ENCODE results near the gene PLPP7. TPM values are rescaled to one million over a fixed set of nuclear protein-coding genes. Genes with fewer than 3 reads are reported as not detected.

Gene PLPP7
- total RNA-seq, 3 donors from 2014 or later = 0.58 to 9.7 (median 1.0) TPM

- peaks cover 4% of the 10 kb centered on the region for H3K4me1 ChIP-seq (ENCODE audit: low read depth)
- ATAC-seq (peak; percentile 16), DNase-seq (peak; percentile 49 to 83 (median 64))
- peak within 1 kb of the TSS; percentile 26 for H3K4me3 ChIP-seq
- no peak for TF ChIP-seq CTCF (IDR thresholded peaks at IDR 0.05)
- intact Hi-C loops (cut with DNase I, micrococcal nuclease) = no loop called here
- H3K36me3 ChIP-seq (ENCODE audit: low read depth) = no peaks in the 10 kb centered on the region
- no peaks in the 10 kb centered on the region for H3K9me3 ChIP-seq
Observed at GRCh38 chr9:131276094-131276888, 13.2 kb upstream of the PLPP7 start, which contains the start of gene FAM78A. Gene FAM78A, minus strand, starts transcription at chr9:131276510. Its CDS starts 331 bp downstream, at chr9:131276179.

GRCh38 chr9:131276891-131277286 lies 12.6 kb upstream of the PLPP7 start:
- Histone ChIP-seq H3K9me3 (no peaks in the 10 kb centered on the region), H3K4me3 (peak overlapping the region; percentile 26), H3K4me1 (ENCODE audit: low read depth) (peaks cover 4% of the 10 kb centered on the region), H3K36me3 (ENCODE audit: low read depth) (no peaks in the 10 kb centered on the region)
- no peak for TF ChIP-seq CTCF (IDR thresholded peaks at IDR 0.05)
- intact Hi-C loops (cut with DNase I, micrococcal nuclease) = no loop called here
- DNase-seq (peak in 2 of 3 donors; percentile 49 to 58), ATAC-seq (peak; percentile 12)

- H3K4me1 ChIP-seq (ENCODE audit: low read depth) = peaks cover 4% of the 10 kb centered on the region
- peak overlapping the region; percentile 26 for H3K4me3 ChIP-seq
- intact Hi-C loops (cut with DNase I, micrococcal nuclease) = no loop called here
- no peaks in the 10 kb centered on the region for H3K9me3 ChIP-seq
- no peaks in the 10 kb centered on the region for H3K36me3 ChIP-seq (ENCODE audit: low read depth)
- peak; percentile 25 to 59 (median 54) for DNase-seq
- TF ChIP-seq CTCF (IDR thresholded peaks at IDR 0.05) = no peak
- peak; percentile 18 for ATAC-seq
Observed at GRCh38 chr9:131277287-131277909, 12.1 kb upstream of the PLPP7 start.

- peaks cover 4% of the 10 kb centered on the region for H3K4me1 ChIP-seq (ENCODE audit: low read depth)
- TF ChIP-seq CTCF (IDR thresholded peaks at IDR 0.05) = no peak
- DNase-seq (peak; percentile 78 to 82 (median 80)), ATAC-seq (peak; percentile 63)
- intact Hi-C loops (cut with DNase I, micrococcal nuclease) = no loop called here
- H3K4me3 ChIP-seq = peak overlapping the region; percentile 26
- no peaks in the 10 kb centered on the region for H3K36me3 ChIP-seq (ENCODE audit: low read depth)
- H3K9me3 ChIP-seq = no peaks in the 10 kb centered on the region
Observed at GRCh38 chr9:131277910-131278701, 11.4 kb upstream of the PLPP7 start.

- H3K9me3 ChIP-seq = no peaks in the 10 kb centered on the region
- intact Hi-C loops (cut with DNase I, micrococcal nuclease) = no loop called here
- peaks cover 4% of the 10 kb centered on the region for H3K4me1 ChIP-seq (ENCODE audit: low read depth)
- ATAC-seq = peak; percentile 44
- peak; percentile 25 to 66 (median 56) for DNase-seq
- H3K4me3 ChIP-seq = no peak overlapping the region
- H3K36me3 ChIP-seq (ENCODE audit: low read depth) = no peaks in the 10 kb centered on the region
- no peak for TF ChIP-seq CTCF (IDR thresholded peaks at IDR 0.05)
Observed at GRCh38 chr9:131278702-131279111, 10.8 kb upstream of the PLPP7 start.

Measured in mucosa of descending colon (tissue), 3 donors.